HG03095 (cell line): Measurements from ENCODE around the gene CPNE4.

Experiments
- ATAC-seq: cut with Tn5 transposase; IDR thresholded peaks from one replicate; pipeline ENCODE4 v1.9.1; 2021; ENCODE audit warnings: moderate library complexity; ENCODE audit not compliant: unreplicated experiment

Gene CPNE4

DNA sequence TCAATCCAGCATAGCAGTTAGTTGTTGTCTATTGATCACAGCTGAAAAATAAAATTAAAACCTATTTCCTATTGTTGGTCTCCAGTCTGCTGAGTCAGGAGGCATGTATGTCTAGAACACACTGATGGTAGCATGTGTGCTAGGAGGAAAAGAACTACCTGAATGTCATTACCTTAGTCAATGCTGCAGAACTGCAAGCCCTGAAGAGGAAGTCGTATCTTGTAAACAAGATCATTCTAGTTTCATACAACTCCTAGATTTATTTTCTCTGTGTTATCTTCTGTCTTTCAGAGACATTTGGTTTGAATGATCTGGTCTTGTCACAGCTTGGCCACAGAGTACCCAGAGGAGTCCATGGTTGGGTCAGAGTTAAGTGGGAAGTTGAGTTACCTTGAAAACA lies 422.1 kb downstream of the CPNE4 start:
- ATAC-seq: no peak

- no peak for ATAC-seq
Measured at GRCh38 chr3:131610174-131610573, 424.6 kb downstream of the CPNE4 start.

- no peak for ATAC-seq
Measured at GRCh38 chr3:131608741-131609140, 426.1 kb downstream of the CPNE4 start.

DNA sequence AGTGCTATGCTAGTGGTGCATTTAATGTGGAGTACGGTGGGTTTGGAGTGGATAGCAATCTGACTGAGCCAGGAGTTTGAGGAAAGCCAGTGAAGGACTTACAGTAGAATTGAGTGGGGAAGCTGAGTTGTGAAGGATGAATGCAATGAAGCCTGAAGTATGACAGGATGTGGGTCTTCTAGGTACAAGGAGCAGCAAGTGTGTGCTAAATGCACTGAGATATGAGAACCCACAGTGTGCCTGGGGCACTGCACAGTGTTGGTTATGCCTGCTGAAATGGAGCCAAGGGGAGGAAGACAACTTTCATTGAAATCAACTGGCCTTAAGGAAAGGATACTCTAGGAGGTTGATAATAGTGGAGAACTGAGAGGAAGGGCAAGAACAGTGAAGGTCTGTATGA lies 426.5 kb downstream of the CPNE4 start:
- no peak for ATAC-seq

DNA sequence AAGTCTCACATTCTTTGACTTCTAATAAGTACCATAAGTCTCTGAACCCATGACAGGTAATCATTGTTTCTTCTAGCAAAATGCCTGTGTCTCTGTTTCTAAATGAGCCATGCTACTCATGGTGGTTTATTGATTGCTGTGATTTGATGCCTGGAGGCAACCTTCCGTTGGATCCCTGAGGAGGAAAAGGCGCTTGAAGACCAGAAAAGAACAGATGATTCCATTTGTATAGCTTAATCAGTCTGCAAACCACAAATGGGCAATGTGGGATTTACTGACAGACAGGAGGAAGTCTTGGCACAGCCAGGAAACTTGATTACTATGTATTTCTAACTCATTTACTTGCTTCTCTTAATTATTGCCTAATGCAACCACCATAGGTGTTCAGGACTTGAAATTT lies 428.9 kb downstream of the CPNE4 start:
- ATAC-seq: no peak

- ATAC-seq: no peak
Measured at GRCh38 chr3:131602011-131602779, 432.6 kb downstream of the CPNE4 start.

GRCh38 chr3:131597816-131598215 lies 437.0 kb downstream of the CPNE4 start:
- no peak for ATAC-seq

DNA sequence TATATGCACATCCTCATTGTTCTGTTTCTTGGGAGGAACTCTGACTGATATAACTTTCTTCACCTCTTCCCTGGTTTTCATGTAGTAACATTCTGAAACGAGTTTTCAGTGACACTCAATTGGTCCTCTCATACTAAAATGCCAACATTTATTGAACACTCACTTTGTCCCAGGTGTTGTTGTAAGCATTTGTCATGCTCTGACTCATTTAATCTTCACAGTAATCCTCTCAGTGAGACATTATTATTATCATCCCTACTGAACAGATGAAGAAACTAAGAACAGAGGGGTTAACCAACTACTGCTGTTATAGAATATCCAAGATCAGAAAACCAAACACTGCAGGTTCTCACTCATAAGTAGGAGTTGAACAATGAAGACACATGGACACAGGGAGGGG lies 437.9 kb downstream of the CPNE4 start:
- ATAC-seq: no peak

- ATAC-seq: no peak
Measured at GRCh38 chr3:131591394-131592014, 443.3 kb downstream of the CPNE4 start.

- no peak for ATAC-seq
Measured at GRCh38 chr3:131586277-131586676, 448.5 kb downstream of the CPNE4 start.

- no peak for ATAC-seq
Measured at GRCh38 chr3:131582438-131582837, 452.4 kb downstream of the CPNE4 start.

GRCh38 chr3:131568460-131568859 lies 466.4 kb downstream of the CPNE4 start:
- no peak for ATAC-seq

DNA sequence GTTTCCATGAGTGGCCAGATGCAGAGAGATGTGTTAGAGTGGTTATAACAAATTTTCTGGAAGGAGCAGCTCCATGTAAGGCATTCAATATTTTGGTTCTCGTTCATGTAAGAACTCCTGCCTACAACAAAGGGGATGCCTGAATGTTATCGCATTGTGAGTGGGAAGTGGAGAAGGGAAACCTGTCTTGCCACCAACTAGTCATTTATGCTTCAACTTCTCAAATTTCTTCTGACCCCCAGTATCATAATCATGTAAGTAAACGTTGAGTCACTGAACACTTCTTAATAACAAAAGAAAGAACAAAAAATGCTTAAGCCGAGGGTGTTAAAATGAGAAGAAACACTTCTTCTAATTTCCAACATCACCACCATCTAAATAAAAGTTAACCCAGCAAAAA lies 470.0 kb downstream of the CPNE4 start:
- no peak for ATAC-seq

DNA sequence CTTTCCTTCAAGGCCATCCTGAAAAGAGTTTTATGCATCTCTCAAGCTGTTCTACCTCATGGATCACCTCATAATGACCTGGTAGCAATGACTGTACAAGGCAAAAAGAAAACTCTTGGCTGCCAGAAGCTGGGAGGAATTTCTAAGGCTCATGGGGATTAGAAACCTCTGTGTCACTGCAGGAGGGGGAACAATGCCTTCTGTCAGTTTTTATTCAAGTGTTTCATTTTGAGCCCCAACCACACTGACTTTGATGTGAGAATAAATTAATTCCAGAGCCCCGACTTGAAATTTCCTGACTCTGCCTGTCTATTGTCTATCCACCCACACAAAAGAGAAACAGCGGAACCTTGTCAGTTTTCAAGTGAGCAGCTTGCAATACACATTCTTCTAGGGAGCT lies 473.3 kb downstream of the CPNE4 start:
- no peak for ATAC-seq

- no peak for ATAC-seq
Measured at GRCh38 chr3:131560795-131561194, 474.0 kb downstream of the CPNE4 start.

DNA sequence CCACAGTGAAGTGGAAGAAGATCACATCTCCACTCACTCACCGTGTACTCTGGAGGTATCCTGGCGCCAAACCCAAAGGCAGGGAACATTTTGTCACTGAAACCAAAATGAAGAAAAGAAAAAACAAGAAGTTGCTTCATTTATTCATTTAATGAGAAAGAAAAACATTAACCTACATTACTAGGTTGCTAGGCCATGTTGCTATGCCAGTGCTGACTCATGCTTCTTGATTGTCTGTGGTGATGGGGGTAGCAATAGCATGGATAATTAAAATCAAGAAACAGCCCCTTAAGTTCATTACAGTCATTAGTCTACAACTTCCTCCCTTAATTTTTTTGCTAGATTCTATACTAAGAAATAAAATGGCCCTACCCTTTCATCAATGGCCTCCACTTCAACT lies 479.4 kb downstream of the CPNE4 start:
- ATAC-seq: no peak

- peak; percentile 95 for ATAC-seq
Measured at GRCh38 chr3:131553495-131554247, 481.1 kb downstream of the CPNE4 start.

DNA sequence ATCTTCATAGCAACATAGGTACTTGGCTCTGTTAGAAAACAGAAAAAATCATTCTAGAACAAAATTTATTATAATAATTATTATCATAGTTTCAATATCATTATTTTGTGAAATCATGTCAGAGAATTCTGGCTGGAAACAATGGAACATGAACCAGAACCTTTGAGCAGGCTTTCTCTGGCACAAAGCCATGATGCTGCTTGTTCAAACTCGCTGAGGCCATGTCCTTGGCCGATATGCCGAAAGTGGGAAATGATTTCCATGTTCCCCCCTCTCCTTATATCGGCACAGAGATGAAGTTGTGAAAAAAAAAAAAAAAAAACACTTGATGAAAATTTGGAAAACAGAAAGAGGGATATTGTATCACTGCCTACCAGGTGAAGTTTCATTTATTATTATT lies 483.1 kb downstream of the CPNE4 start:
- ATAC-seq: no peak

DNA sequence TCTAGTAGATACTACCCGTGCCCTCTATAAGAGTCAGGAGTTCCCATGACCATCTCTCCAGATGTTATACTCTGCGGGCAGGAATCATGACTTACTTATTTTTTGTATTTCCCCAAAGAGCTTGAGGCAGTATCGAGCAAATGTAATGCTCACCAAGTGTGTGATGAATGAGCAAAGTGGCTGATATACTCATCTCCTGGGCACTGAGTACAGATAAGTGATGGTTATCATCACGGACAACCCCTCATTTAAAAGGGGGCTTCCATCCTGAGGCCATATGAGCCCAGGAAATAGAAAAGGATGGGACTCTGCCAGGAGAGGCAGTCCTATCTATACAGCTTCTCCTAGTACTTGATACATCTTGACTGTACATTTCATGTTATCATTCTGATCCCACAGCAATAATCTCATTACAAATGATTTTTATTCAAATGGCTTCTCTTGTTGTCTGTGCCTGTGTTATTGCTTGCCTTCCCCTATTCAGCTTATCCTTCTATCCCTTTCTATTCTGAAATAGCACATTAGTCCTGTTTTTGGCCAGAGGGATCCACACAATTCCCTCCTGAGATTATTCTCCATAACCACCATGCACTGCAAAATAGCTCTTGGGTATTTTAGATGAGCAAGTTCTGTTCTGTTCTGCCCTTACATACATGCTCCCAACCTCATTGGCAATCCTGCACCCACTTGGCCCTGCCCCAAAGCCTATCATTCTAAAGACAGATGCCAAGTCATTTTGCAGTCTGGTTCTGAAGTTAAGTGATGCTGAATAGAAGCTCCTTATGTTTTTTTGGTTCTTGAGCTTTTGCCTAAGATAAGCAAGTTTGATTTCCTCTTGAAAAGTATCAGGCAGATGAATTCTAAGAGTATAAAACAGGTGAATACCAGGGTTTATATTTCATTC lies 484.0 kb downstream of the CPNE4 start:
- ATAC-seq: no peak

DNA sequence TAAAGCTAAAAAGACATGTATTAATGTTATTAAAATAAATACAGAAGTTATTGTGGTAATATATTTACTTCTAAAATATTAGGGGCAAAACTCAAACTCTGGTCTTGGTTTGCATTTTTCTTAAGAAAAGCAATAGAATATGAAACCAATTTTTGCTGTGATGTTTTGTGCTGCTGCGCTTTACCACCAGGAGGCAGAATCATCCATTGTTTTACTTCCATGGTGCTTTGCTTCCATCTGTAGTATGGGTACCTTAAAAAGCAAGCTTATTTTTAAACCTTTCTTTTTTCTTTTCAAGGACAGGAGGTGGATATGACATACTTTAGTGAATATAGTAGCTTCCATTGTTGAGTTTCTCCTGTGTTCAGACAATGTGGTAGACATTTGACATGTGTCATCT lies 485.5 kb downstream of the CPNE4 start:
- no peak for ATAC-seq

GRCh38 chr3:131547585-131547984 lies 487.2 kb downstream of the CPNE4 start:
- no peak for ATAC-seq
